Activated T-helper 2 cell treated with anti-CD3 and anti-CD28 coated beads, Interferon-gamma antibody, Interleukin-2, Interleukin-4, amounts not matched to agents 10 μg/mL and 5 μg/mL and 100 μg/mL, durations not matched to agents 14 hours and 24 hours and 36 hours (primary cell): Measurements from ENCODE around the gene MYCN. TPM values are rescaled to one million over a fixed set of nuclear protein-coding genes. Genes with fewer than 3 reads are reported as not detected.

Experiments used
- DNase-seq: peaks from one replicate; pipeline ENCODE4 v3.0.0; 2021; ENCODE audit warnings: low spot score
- H3K27ac Mint-ChIP-seq: one replicate; pipeline ENCODE4 v1.8.0; 2021; ENCODE audit warnings: mixed read lengths
- H3K27me3 Mint-ChIP-seq: one replicate; pipeline ENCODE4 v1.8.0; 2021; ENCODE audit warnings: low read depth, mixed read lengths
- H3K36me3 Mint-ChIP-seq: one replicate; pipeline ENCODE4 v1.8.0; 2021; ENCODE audit warnings: low read depth, mixed read lengths
- H3K4me1 Mint-ChIP-seq: one replicate; pipeline ENCODE4 v1.8.0; 2021; ENCODE audit warnings: low read depth, mixed read lengths
- H3K4me3 Mint-ChIP-seq: one replicate; pipeline ENCODE4 v1.8.0; 2021; ENCODE audit warnings: low read depth, mild to moderate bottlenecking, moderate library complexity, mixed read lengths
- H3K9me3 Mint-ChIP-seq: one replicate; pipeline ENCODE4 v1.8.0; 2021; ENCODE audit warnings: mixed read lengths
- intact Hi-C: fragments of 100-400 bp; cut with micrococcal nuclease; formaldehyde crosslinking; loops from one replicate; pipeline ENCODE4 v1.15.1; 2023
- total RNA-seq: library from RNA; stranded (reverse); gene quantifications from 2 replicates; pipeline ENCODE4 v1.2.3, GENCODE V29; 2022

MYCN gene
- not detected in 2 replicates for total RNA-seq

DNA sequence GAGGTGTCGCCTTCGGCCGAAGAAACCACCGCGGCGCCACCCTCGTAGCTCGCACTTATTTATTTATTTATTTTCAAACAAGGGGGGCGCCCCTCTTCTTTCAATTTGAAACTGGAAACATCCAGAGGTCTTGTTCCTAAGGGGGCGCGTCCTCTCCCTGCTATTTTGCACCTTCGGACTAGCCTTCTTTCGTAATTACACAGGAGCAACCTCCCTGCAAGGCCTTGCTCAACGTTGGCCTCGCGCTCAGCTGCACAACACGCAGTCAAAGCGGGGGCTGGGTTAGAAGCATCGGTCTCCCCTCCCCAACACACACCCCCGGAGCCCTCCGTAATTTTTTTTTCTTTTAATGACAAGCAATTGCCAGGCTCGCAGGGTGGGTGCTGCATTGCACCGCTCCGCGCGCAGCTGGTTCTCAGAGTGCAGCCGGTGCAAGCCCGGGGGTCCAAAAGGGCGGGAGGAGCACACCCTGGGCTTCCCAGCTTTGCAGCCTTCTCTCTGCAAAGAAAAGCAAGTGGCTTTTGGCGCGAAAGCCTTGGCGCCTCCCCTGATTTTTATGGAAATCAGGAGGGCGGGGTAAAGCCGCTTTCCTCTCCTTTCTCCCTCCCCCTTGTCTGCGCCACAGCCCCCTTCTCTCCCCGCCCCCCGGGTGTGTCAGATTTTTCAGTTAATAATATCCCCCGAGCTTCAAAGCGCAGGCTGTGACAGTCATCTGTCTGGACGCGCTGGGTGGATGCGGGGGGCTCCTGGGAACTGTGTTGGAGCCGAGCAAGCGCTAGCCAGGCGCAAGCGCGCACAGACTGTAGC lies at the start of gene MYCN:
Gene MYCN (plus strand): TSS at position 697 of the 807 bp plus-strand sequence. CDS start 1,515 bp downstream, outside the sequence.
- no peaks in the 10 kb centered on the region for H3K36me3 Mint-ChIP-seq
- peak within 1 kb of the TSS; percentile 42 for H3K4me3 Mint-ChIP-seq
- H3K9me3 Mint-ChIP-seq: no peaks in the 10 kb centered on the region
- no peak within 1 kb of the TSS for H3K27ac Mint-ChIP-seq
- H3K4me1 Mint-ChIP-seq: peaks cover 5% of the 10 kb centered on the region
- intact Hi-C loops: loop anchor here (1.0 to 10.0 kb wide), 7 partner anchors 202 to 1597 kb away; no protein-coding TSS in a partner anchor
- peak; percentile 14 for DNase-seq
- peaks cover 66% of the 10 kb centered on the region for H3K27me3 Mint-ChIP-seq

- Mint-ChIP-seq H3K9me3 (no peaks in the 10 kb centered on the region), H3K4me1 (no peaks in the 10 kb centered on the region), H3K4me3 (no peak overlapping the region), H3K27me3 (no peaks in the 10 kb centered on the region), H3K27ac (no peak overlapping the region), H3K36me3 (no peaks in the 10 kb centered on the region)
- no peak for DNase-seq
- intact Hi-C loops: no loop called here
These were observed 49.1 kb upstream of the MYCN start for GRCh38 chr2:15890936-15891905.

GRCh38 chr2:15892151-15892880 lies 48.0 kb upstream of the MYCN start:
- Mint-ChIP-seq H3K27ac (no peak overlapping the region), H3K27me3 (no peaks in the 10 kb centered on the region), H3K36me3 (no peaks in the 10 kb centered on the region), H3K4me3 (no peak overlapping the region), H3K9me3 (peaks cover 5% of the 10 kb centered on the region), H3K4me1 (no peaks in the 10 kb centered on the region)
- intact Hi-C loops: no loop called here
- no peak for DNase-seq

GRCh38 chr2:15893085-15893484 lies 47.3 kb upstream of the MYCN start:
- no peaks in the 10 kb centered on the region for H3K36me3 Mint-ChIP-seq
- H3K27me3 Mint-ChIP-seq: no peaks in the 10 kb centered on the region
- no peak for DNase-seq
- H3K4me3 Mint-ChIP-seq: no peak overlapping the region
- H3K9me3 Mint-ChIP-seq: peaks cover 12% of the 10 kb centered on the region
- intact Hi-C loops: no loop called here
- no peaks in the 10 kb centered on the region for H3K4me1 Mint-ChIP-seq
- H3K27ac Mint-ChIP-seq: no peak overlapping the region

DNA sequence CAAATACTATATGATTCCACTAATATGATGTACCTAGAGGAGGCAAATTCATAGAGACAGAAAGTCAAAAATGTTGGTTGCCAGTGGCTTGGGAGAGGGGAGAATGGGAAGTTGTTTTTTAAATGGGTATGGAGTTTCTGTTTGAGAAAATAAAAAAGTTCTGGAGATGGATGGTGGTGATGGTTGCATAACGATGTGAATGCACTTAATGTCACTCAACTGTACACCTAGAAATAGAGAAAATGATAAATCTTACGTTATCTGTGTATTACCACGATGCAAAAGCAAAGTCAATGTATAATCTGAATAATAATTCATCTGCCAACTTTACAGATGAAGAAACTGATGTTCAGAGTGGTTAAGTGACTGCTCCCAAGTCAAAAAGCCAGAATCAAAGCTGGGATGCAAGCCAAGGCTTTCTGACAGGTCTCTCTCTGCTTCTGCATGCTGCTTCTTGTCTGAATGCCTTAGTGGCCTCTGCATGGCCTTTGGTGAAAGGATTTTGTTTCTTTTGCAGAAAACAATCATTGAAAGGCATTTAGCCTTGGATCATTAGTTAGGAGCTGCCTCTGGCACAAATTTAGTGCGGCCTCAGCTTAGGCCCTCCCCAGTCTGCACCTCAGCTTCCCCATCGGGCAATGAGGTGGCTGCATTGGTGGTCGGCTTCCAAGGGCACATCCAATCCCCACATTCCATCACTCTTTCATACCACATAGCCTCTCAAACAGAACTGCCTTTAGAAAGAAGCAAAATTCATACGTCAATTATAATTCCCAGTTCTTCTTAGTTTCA lies 46.5 kb upstream of the MYCN start:
- DNase-seq: no peak
- Mint-ChIP-seq H3K9me3 (peaks cover 13% of the 10 kb centered on the region), H3K4me1 (no peaks in the 10 kb centered on the region), H3K4me3 (no peak overlapping the region), H3K27ac (no peak overlapping the region), H3K27me3 (no peaks in the 10 kb centered on the region), H3K36me3 (no peaks in the 10 kb centered on the region)
- intact Hi-C loops: no loop called here

GRCh38 chr2:15894481-15895144 lies 45.7 kb upstream of the MYCN start:
- peaks cover 13% of the 10 kb centered on the region for H3K9me3 Mint-ChIP-seq
- no peak overlapping the region for H3K27ac Mint-ChIP-seq
- H3K4me1 Mint-ChIP-seq: no peaks in the 10 kb centered on the region
- intact Hi-C loops: no loop called here
- no peaks in the 10 kb centered on the region for H3K36me3 Mint-ChIP-seq
- no peak overlapping the region for H3K4me3 Mint-ChIP-seq
- H3K27me3 Mint-ChIP-seq: no peaks in the 10 kb centered on the region
- DNase-seq: no peak

DNA sequence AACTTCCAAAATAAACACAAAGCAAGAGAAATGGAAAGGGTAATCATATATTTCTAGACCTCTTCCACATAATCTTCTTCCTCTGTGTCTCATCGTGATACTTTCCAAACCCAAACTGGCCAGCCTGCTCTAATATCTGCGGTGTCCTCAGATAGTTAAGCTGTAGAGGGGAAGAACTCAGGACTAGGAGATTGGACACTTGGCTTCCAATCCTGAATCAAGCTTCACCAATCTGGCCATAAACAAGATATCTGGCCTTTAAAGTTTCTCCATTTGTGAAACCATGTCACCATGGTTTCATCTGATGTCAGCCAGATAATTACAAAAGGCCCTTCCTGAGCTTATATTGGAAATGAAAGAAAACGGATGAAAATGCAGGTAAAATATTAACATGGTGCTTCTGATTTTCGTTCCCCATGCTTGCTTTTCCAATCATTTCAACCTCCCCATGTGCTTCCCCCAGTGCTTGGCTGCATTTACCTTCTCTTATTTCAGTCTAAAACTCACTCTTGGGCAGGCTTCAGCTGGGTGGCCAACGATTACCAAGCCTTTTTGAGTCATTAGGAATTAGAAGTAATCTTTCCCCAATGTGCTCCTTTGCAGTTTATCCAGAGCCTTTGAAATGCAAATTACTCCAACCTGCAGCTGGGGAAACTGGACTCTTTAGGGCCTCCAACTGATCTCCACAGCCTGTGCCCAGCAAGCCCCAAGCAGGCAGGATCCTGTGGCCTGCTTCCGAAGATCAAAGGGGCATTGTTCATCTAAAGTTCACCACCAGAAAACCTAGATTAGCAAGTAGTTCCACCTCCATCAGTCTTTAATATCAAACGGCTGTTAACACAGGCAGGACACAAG lies 44.5 kb upstream of the MYCN start:
- Mint-ChIP-seq H3K4me3 (no peak overlapping the region), H3K27ac (no peak overlapping the region), H3K4me1 (no peaks in the 10 kb centered on the region), H3K27me3 (no peaks in the 10 kb centered on the region), H3K36me3 (no peaks in the 10 kb centered on the region), H3K9me3 (peaks cover 13% of the 10 kb centered on the region)
- intact Hi-C loops: no loop called here
- no peak for DNase-seq

GRCh38 chr2:15896859-15897258 lies 43.5 kb upstream of the MYCN start:
- Mint-ChIP-seq H3K4me1 (no peaks in the 10 kb centered on the region), H3K36me3 (no peaks in the 10 kb centered on the region), H3K4me3 (no peak overlapping the region), H3K27ac (no peak overlapping the region), H3K27me3 (no peaks in the 10 kb centered on the region), H3K9me3 (peaks cover 13% of the 10 kb centered on the region)
- no peak for DNase-seq
- intact Hi-C loops: no loop called here

DNA sequence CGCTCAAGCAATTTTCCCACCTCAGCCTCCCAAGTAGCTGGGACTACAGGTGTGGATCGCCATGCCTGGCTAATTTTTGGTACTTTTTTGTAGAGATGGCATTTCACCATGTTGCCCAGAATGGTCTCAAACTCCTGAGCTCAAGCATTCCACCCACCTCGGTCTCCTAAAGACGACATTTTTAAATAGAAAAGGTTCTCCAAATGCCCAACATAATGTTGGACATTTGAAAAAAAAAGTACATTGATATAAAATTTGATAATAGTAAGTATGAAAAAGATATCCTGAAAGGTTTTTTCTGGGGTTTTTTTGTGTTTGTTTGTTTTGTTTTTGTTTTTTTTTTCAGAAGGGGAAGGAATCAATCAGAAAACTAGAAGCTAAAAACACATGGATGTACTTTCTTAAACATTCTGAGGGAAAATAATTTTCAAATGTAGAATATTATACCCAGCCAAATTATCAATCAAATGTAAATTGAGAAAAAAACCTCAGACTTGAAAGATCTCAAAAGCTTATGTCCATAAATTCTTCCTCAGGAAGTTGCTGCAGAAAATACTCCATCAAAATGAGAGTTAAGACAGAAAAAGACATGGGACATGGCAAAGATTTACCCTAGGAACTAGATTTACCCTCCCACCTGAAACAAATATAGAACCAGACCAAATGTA lies 42.8 kb upstream of the MYCN start:
- no peak for DNase-seq
- H3K36me3 Mint-ChIP-seq: no peaks in the 10 kb centered on the region
- intact Hi-C loops: no loop called here
- H3K27me3 Mint-ChIP-seq: no peaks in the 10 kb centered on the region
- H3K27ac Mint-ChIP-seq: no peak overlapping the region
- no peak overlapping the region for H3K4me3 Mint-ChIP-seq
- H3K4me1 Mint-ChIP-seq: no peaks in the 10 kb centered on the region
- peaks cover 13% of the 10 kb centered on the region for H3K9me3 Mint-ChIP-seq

DNA sequence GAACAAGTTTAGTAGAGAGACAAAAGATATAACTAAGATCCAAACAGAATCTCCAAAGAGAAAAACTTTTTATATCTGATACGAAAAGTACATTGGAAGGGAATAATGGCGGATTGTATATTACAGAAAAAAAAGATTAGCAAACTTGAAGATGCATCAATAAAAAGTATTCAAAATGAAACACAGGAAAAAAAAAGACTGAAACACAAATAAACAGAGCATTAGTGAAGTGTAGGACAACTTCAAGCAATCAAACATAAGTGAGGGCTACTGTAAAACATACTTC lies 41.1 kb upstream of the MYCN start:
- Mint-ChIP-seq H3K9me3 (peaks cover 13% of the 10 kb centered on the region), H3K27ac (no peak overlapping the region), H3K36me3 (no peaks in the 10 kb centered on the region), H3K4me1 (no peaks in the 10 kb centered on the region), H3K27me3 (no peaks in the 10 kb centered on the region), H3K4me3 (no peak overlapping the region)
- intact Hi-C loops: no loop called here
- no peak for DNase-seq
